GM21786 (cell line): Measurements from ENCODE around the gene VSIG10L.

Experiments
- ATAC-seq: cut with Tn5 transposase; IDR thresholded peaks from one replicate; pipeline ENCODE4 v1.9.1; 2021; ENCODE audit not compliant: unreplicated experiment

The VSIG10L gene

GRCh38 chr19:51365965-51366388, 24.0 kb upstream of the VSIG10L start, which contains the start of gene ETFB:
ETFB (minus strand) TSS chr19:51366388; CDS start chr19:51366326, 62 bp downstream.
- no peak for ATAC-seq

GRCh38 chr19:51365211-51365964, 23.4 kb upstream of the VSIG10L start:
- no peak for ATAC-seq

- ATAC-seq = no peak
These were observed 22.5 kb upstream of the VSIG10L start for GRCh38 chr19:51364200-51365106.

- no peak for ATAC-seq
These were observed 19.3 kb upstream of the VSIG10L start for GRCh38 chr19:51361239-51361638.

GRCh38 chr19:51359294-51359693, 17.4 kb upstream of the VSIG10L start:
- no peak for ATAC-seq

- ATAC-seq = no peak
These were observed 16.0 kb upstream of the VSIG10L start for GRCh38 chr19:51357952-51358351.

GRCh38 chr19:51356159-51356801, 14.3 kb upstream of the VSIG10L start:
- no peak for ATAC-seq

- no peak for ATAC-seq
These were observed 12.8 kb upstream of the VSIG10L start for GRCh38 chr19:51354742-51355148.

GRCh38 chr19:51354103-51354741, 12.3 kb upstream of the VSIG10L start:
- no peak for ATAC-seq

GRCh38 chr19:51352783-51353360, 10.9 kb upstream of the VSIG10L start:
- ATAC-seq = no peak

GRCh38 chr19:51351266-51351990, 9.5 kb upstream of the VSIG10L start:
- no peak for ATAC-seq

- no peak for ATAC-seq
These were observed 5.4 kb upstream of the VSIG10L start for GRCh38 chr19:51347209-51347928.

- no peak for ATAC-seq
These were observed 4.8 kb upstream of the VSIG10L start for GRCh38 chr19:51346742-51347141.

GRCh38 chr19:51345076-51345620, 3.2 kb upstream of the VSIG10L start:
- no peak for ATAC-seq

GRCh38 chr19:51342631-51343569, 961 bp upstream of the VSIG10L start:
- ATAC-seq = no peak

GRCh38 chr19:51341066-51341465, 873 bp downstream of the VSIG10L start:
- no peak for ATAC-seq

GRCh38 chr19:51339687-51340656, 2.0 kb downstream of the VSIG10L start:
- ATAC-seq = peak; percentile 37
